HG02571 (cell line): ENCODE results near the gene MARCOL.
"Not testable (repeated sequence)": the region's sequence is repeated elsewhere in the genome, so short reads cannot be mapped to it uniquely, and the experiment has no call there.

Experiments used
- ATAC-seq: cut with Tn5 transposase; IDR thresholded peaks from one replicate; pipeline ENCODE4 v1.9.1; 2021; ENCODE audit warnings: mild to moderate bottlenecking, moderate library complexity; ENCODE audit not compliant: unreplicated experiment

MARCOL gene

DNA sequence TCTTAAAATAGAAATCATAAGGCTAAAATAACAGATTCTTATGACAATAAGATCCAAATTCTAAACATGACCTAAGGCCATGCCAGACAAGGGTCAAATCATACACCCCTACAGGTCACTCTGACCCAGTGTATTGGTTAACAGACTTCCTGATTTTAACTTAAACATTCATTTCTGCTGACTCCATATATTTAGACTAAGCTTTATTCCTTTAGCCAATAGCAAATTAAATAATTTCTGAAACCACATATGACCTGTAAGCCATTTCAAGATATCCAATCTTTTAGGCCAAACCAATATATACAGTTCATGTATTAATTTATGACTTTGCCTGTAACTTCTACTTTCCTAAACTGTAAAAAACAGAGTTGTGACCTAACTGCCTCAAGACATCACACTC lies 22.9 kb downstream of the MARCOL start:
- no peak for ATAC-seq

DNA sequence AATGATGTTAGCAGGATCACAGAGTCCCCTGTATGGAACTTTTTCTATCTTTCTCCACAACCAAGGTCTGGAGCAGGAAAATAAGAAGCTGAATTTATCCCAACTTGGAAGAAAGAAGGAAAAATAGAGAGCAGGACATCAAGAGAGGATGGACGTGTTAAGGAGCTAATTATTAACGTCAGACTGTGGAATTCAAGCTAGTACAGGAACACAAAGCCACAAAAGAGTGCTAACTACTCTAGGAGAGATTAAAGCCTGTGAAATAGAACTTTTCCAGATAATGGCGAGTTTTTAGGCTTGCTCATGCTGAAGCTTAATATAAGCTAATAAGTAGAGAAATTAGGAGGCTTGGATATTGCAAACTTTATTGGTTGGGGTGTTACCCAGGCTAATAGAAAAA lies 29.6 kb downstream of the MARCOL start:
- ATAC-seq, result no peak

DNA sequence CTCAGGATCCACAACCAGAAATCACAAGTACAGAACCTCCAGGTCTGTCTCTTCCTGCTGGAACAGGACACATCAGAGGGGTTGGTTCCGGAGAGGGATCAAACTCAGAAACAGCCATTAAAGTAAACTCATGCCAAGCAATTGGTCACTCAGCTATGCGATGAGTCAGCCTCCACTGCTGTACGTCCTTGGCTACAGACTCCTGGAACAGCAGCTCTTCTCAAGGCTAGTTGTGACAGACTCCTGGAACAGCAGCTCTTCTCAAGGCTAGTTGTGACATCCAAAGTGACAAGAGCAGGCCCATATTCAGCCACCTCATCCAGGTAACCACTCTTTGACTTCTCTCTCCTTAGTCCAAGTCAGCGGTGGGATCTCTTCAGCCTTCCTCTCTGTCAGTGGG lies 30.2 kb downstream of the MARCOL start, which contains the start of gene SPINK13:
SPINK13 (plus strand) TSS at position 229 of the 400 bp plus-strand sequence. CDS start 1,279 bp downstream, outside the sequence.
- no peak for ATAC-seq

DNA sequence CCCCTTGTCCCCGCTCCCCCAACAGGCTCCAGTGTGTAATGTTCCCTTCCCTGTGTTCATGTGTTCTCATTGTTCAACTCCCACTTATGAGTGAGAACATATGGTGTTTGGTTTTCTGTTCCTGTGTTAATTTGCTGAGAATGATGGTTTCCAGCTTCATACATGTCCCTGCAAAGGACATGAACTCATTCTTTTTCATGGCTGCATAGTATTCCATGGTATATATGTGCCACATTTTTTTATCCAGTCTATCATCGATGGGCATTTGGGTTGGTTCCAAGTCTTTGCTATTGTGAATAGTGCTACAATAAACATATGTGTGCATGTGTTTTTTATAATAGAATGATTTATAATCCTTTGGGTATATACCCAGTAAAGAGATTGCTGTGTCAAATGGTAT lies 36.8 kb downstream of the MARCOL start:
- ATAC-seq, result not testable (repeated sequence)

DNA sequence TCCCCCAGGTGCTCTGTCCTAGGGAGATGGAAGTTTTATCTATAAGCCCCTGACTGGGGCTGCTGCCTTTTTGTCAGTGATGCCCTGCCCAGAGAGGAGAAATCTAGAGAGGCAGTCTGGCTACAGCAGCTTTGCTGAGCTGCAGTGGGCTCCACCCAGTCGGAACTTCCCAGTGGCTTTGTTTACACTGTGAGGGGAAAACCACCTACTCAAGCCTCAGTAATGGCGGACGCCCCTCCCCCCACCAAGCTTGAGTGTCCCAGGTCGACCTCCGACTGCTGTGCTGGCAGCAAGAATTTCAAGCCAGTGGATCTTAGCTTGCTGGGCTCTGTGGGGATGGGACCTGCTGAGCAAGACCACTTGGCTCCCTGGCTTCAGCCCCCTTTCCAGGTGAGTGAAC lies 42.6 kb downstream of the MARCOL start:
- not testable (repeated sequence) for ATAC-seq

DNA sequence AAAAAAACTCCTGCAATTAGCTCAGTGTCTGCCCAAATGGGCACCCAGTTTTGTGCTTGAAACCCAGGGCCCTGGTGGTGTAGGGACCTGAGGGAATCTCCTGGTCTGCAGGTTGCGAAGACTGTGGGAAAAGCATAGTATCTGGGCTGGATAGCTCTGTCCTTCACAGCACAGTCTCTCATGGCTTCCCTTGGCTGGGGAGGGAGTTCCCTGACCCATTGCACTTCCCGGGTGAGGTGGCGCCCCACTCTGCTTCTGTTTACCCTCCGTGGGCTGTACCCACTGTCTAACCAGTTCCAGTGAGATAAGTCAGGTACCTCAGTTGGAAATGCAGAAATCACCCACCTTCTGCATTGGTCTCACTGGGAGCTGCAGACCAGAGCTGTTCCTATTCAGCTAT lies 43.0 kb downstream of the MARCOL start:
- not testable (repeated sequence) for ATAC-seq

DNA sequence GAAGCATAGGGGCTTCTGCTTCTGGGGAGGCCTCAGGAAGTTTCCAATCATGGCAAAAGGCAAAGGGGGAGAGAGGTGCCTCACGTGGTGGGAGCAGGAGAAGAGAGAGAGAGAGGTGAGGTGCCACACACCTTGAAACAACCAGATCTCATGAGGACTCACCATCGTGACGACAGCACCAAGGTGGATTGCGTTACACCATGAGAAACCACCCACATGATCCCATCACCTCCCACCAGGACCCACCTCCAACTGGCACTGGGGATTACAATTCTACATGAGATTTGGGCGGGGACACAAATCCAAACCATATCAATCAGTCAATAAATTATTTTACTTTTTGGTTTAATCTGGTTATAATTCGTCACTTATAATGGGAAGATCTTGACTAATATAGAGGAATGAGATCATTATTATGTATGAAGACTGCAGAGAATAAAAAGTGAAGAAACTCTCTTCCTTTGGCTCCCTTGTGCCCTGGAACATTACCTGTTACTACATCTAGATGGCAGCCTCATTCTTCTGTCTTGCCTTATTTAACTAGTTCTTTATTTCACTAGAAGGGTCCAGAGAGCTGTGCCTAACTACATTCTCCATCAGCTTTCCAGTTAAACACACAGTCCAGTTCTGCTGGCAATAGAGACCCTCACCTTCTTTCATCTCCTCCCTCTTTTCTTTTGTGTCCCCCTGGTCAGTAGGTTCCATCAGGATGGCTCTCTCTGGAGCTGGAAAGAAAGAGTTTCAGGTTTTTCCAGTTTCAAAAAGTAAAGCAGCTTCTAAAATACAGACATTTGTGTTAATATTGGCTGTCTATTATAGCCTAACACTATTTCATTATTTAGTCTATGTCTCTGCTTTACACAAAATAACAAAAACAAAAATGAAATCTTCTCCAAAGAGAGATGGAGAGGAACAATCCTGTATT lies 52.2 kb downstream of the MARCOL start:
- no peak for ATAC-seq
